NCI-H526 treated with DMSO at 0.1 percent for 48 hours (cell line): ENCODE data around the gene PAFAH2.
"Not testable (repeated sequence)": the region's sequence is repeated elsewhere in the genome, so short reads cannot be mapped to it uniquely, and the experiment has no call there.

Experiments
- DNase-seq: peaks from one replicate; lab custom pipeline; 2025; lab: John Stamatoyannopoulos, UW

The PAFAH2 gene

GRCh38 chr1:25985171-25985570, 12.7 kb downstream of the PAFAH2 start:
- DNase-seq: no peak

DNA sequence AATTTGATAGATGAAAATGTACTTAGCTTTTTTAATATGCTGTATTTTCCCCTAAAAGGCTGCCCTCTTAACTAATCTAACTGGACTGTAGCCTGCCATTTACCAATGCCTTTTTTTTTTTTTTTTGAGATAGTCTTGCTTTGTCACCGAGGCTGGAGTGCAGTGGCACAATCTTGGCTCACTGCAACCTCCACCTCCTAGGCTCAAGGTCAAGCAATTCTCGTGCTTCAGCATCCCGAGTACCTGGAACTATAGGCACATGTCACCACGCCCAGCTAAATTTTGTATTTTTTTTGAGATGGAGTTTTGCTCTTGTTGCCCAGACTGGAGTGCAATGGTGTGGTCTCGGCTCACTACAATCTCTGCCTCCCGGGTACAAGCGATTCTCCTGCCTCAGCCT, 18.7 kb downstream of the PAFAH2 start:
- no peak for DNase-seq

GRCh38 chr1:25978403-25978802, 19.5 kb downstream of the PAFAH2 start:
- DNase-seq: no peak

GRCh38 chr1:25977801-25978200, 20.1 kb downstream of the PAFAH2 start:
- DNase-seq: no peak

DNA sequence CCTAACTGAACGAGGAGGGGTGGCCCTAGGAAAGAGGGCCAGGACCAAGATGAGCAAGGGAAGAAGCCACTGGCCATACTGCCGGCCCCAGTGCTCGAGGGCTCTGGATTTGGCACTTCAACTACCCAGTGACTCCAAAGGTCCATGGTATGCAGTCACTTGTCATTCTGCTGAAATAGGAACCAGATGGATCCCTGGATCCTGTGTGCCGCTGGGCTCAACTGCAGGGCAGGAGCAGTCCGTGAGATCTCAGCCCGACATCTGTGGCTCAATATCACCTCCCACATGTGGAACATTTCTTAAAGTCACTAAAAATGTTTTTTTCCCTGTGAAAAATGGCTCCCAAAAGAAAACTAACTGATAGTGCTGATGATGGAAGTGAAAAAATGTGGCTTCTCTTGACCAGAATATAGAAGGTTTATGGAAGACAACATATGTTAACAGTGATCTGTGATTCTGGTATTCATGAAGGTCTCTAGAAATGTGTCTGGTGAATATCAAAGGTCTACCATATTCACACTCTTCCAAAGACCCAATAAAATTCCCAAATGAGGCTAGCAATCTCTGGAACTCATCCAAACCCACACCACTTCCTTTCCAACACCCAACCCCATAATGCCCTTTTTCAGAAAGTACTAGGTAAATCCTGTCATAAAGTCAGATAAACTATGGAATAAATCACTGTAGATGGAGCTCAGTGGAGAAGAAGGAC, 24.1 kb downstream of the PAFAH2 start:
- DNase-seq: no peak

- no peak for DNase-seq
Observed at GRCh38 chr1:25971811-25972180, 26.1 kb downstream of the PAFAH2 start.

DNA sequence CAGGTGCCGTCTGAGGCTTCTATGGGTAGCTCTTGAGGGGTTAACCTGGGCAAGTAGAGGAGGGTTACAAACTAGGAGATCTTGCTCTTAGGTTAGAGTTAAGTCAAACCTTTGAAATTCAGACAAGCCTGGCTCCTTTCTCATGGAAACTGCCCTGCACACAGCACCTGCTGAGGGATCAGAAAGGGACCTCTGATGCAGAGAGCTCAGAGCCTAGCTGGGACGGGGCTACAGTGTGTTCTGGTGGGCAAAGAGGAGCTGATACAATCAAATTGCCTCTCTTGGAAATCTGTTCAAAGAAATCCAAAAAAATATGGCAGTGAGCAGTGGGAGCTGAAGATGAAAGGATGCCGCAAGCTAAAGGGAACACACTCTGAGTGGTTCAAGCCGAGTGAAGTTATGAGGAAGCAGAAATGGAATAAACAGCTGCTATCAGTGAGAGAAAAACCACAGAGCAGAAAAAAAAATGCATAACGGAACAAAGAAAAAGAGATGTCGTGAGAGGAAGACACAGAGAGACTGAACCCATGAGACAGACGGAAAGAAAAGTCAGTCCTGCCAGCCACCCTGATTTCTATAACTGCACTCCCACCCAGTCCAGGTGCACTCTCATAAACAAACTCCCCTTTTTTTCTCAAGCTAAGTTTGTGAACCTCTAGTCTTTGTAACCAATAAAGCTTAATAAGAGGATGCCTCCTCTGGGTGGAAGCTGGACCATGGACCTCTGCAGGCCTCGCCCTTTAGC, 26.6 kb downstream of the PAFAH2 start:
- no peak for DNase-seq

DNA sequence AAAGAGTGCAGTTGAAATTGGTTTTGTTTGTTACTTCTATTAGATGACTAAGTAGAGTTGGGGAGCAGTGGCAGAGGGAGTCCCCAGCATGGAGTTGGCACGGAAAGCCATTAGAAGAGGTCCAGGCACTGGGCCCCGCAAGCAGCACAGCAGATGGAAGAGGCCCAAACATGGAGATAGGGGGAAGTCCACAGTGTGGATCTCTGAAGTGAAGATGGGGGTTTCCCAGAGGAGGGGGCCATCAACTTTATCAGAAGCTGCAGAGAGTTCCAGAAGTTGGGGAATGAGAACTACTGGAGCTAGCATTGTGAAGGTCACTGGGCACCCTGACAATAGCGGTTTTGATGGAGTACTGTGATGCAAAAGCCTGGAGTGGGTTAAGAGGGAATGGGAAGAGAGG, 30.6 kb downstream of the PAFAH2 start:
- DNase-seq: no peak

GRCh38 chr1:25959611-25960010, 38.3 kb downstream of the PAFAH2 start:
- DNase-seq: no peak

GRCh38 chr1:25958465-25958864, 39.4 kb downstream of the PAFAH2 start:
- DNase-seq: no peak

GRCh38 chr1:25955553-25955952, 42.3 kb downstream of the PAFAH2 start:
- no peak for DNase-seq

- no peak for DNase-seq
Observed at GRCh38 chr1:25954282-25954938, 43.5 kb downstream of the PAFAH2 start.

GRCh38 chr1:25952841-25953401, 44.9 kb downstream of the PAFAH2 start:
- no peak for DNase-seq

DNA sequence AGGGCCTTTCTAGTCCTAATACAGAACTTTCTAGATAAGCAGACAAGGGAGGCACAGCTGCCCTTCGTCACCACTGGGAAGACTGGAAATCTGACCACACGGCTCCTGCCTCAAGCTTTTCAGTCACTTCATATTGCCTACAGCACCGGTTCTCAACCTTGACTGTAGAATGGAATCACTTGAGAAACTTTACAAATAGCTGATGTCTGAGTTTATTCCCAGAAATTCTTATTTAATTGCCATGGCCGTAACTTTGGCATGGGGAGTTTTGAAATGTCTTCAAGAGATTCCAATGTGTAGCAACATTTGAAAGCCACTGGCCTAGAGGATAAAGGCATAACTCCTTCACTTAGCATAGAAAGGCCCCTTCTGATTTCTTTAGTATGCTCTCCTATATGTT, 49.2 kb downstream of the PAFAH2 start:
- DNase-seq: no peak

GRCh38 chr1:25947027-25947426, 50.8 kb downstream of the PAFAH2 start:
- no peak for DNase-seq

DNA sequence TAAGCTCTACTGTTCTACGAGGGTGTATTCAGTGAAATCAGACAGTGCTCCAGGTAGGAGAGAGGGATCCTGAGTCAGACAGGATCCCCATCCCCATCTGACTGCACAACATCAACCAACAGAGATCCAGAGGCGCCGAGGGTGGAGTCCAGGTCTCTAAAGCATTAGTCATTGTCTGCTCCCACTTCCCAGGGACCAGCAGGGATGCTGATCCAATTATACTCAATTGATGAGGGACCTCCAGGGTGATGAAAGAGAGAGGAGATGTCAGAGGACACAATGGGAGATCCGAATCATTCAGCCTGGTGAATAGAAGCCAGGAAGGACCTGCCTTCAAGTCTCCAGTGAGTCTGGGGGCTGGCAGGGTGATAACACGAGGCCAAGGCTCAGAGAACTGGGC, 52.1 kb downstream of the PAFAH2 start:
- no peak for DNase-seq

GRCh38 chr1:25944986-25945385, 52.9 kb downstream of the PAFAH2 start:
- no peak for DNase-seq

DNA sequence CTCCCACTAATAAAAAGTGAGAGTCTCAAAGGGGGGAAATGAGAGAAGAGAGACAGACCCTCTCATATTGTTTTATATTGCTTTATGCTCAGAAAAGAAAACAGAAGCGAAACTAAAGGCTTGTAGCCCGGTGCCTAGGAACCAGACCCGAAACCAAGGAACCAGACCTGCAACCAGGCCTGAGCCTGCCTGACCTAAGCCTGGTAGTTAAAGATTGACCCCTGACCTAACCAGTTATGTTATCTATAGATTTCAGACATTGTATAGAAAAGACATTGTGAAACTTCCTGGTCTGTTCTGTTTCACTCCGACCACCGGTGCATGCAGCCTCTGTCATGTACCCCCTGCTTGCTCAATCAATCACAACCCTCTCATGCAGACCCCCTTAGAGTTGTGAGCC, 54.4 kb downstream of the PAFAH2 start:
- DNase-seq: not testable (repeated sequence)

- no peak for DNase-seq
Observed at GRCh38 chr1:25936947-25937346, 60.9 kb downstream of the PAFAH2 start.

- DNase-seq: peak; percentile 8
Observed at GRCh38 chr1:25933479-25934365, 64.1 kb downstream of the PAFAH2 start.

DNA sequence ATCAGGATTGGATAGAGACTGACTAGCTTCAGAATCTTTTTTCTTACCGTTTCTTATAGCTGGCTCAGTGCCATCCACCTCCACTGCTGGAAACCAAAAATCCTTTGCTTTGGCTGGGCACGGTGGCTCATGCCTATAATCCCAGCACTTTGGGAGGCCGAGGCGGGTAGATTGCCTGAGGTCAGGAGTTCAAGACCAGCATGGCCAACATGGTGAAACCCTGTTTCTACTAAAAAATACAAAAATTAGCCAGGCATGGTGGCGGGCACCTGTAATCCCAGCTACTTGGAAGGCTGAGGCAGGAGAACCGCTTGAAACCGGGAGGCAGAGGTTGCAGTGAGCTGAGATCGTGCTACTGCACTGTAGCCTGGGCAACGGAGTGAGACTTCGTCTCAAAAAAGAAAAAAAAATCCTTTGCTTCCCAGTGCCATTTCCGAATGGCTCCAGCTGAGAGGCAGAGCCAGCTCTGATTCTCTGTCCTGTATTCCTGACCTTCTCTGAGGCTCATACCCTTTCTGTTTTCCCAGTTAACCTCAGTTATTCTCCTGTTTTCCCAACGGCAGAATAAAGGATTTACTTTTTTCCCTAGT, 65.0 kb downstream of the PAFAH2 start:
- DNase-seq: not testable (repeated sequence)
